Naive thymus-derived CD4-positive, alpha-beta T cell (primary cell): ENCODE results near the gene PAN2. TPM values are rescaled to one million over a fixed set of nuclear protein-coding genes. Genes with fewer than 3 reads are reported as not detected.
A peak's percentile ranks its signal among the peaks of the same experiment; 100 is the strongest.

Source experiments
- ATAC-seq: fragments of 150-1000 bp; cut with Tn5 transposase; 2 replicates; pipeline ENCODE4 v1.10.0; 2021; ENCODE audit warnings: mild to moderate bottlenecking, moderate library complexity
- CTCF ChIA-PET: fragments of 350-600 bp; sonication (Branson Sonifier 250); formaldehyde crosslinking; loops from one replicate; lab custom pipeline; 2021; ENCODE audit warnings: antibody characterized with exemption; lab: Charles Lee
- POLR2A ChIA-PET: fragments of 350-600 bp; sonication (Branson Sonifier 250); formaldehyde crosslinking; loops from one replicate; lab custom pipeline; 2021; ENCODE audit warnings: antibody characterized with exemption, inconsistent platforms; lab: Charles Lee
- DNase-seq, 9 donors: peaks; one replicate each; pipeline versions ENCODE4 v3.0.0 to v3.0.0-alpha.2; 2020 to 2022; ENCODE audit warnings: mixed read lengths in 1 of 9
- H3K27ac ChIP-seq: one replicate; pipeline ENCODE4 v1.7.0; 2013; ENCODE audit warnings: mild to moderate bottlenecking, low read depth, low read length, moderate library complexity
- H3K27me3 ChIP-seq, 2 donors: one replicate each; pipeline ENCODE4 v1.7.0; 2013; ENCODE audit warnings: low read length in 2 of 2, mild to moderate bottlenecking in 2 of 2, moderate library complexity in 2 of 2; ENCODE audit not compliant: control insufficient read depth in 2 of 2, insufficient read depth in 2 of 2
- H3K36me3 ChIP-seq, 3 experiments: 1 replicate in 2 of 3; 2 replicates in 1 of 3; pipeline ENCODE4 v1.7.0; 2013; ENCODE audit warnings: low read length in 3 of 3, mild to moderate bottlenecking in 3 of 3, moderate library complexity in 1 of 3; ENCODE audit not compliant: insufficient read depth in 3 of 3, control insufficient read depth in 2 of 3
- H3K4me1 ChIP-seq, 2 donors: one replicate each; pipeline ENCODE4 v1.7.0; 2013; ENCODE audit warnings: low read length in 2 of 2, mild to moderate bottlenecking in 2 of 2, moderate library complexity in 1 of 2; ENCODE audit not compliant: control insufficient read depth in 2 of 2, insufficient read depth in 2 of 2
- H3K4me3 ChIP-seq: 2 replicates; pipeline ENCODE4 v1.7.0; 2013; ENCODE audit warnings: mild to moderate bottlenecking, low read length
- H3K9me3 ChIP-seq, 3 experiments: 1 replicate in 2 of 3; 2 replicates in 1 of 3; pipeline ENCODE4 v1.7.0; 2013; ENCODE audit warnings: low read length in 3 of 3; ENCODE audit not compliant: control insufficient read depth in 2 of 3
- H3K27ac Mint-ChIP-seq, 9 donors: one replicate each; pipeline ENCODE4 v1.8.0; 2020 to 2022; ENCODE audit warnings: mixed read lengths in 9 of 9, mild to moderate bottlenecking in 8 of 9, moderate library complexity in 5 of 9, inconsistent platforms in 2 of 9
- H3K27me3 Mint-ChIP-seq, 5 donors: one replicate each; pipeline ENCODE4 v1.8.0; 2021 to 2022; ENCODE audit warnings: mixed read lengths in 5 of 5, mild to moderate bottlenecking in 1 of 5
- H3K36me3 Mint-ChIP-seq, 5 donors: one replicate each; pipeline ENCODE4 v1.8.0; 2020 to 2022; ENCODE audit warnings: mixed read lengths in 5 of 5, mild to moderate bottlenecking in 3 of 5, inconsistent platforms in 1 of 5
- H3K4me1 Mint-ChIP-seq, 7 donors: one replicate each; pipeline ENCODE4 v1.8.0; 2020 to 2022; ENCODE audit warnings: mixed read lengths in 7 of 7, mild to moderate bottlenecking in 3 of 7, inconsistent platforms in 1 of 7
- H3K4me3 Mint-ChIP-seq, 10 donors: one replicate each; pipeline ENCODE4 v1.8.0; 2020 to 2022; ENCODE audit warnings: mild to moderate bottlenecking in 10 of 10, mixed read lengths in 10 of 10, moderate library complexity in 6 of 10, inconsistent platforms in 2 of 10
- H3K9me3 Mint-ChIP-seq, 11 donors: one replicate each; pipeline ENCODE4 v1.8.0; 2020 to 2022; ENCODE audit warnings: mixed read lengths in 11 of 11, mild to moderate bottlenecking in 4 of 11, inconsistent platforms in 1 of 11, moderate library complexity in 1 of 11
- intact Hi-C, 2 donors: fragments of 100-400 bp; cut with micrococcal nuclease; formaldehyde crosslinking; loops; one replicate each; pipeline ENCODE4 v1.15.1; 2023
- polyA plus RNA-seq, 2 donors: library from polyadenylated mRNA; unstranded; fragments of 300-500 nt; fragmentation: Illumina TruSeq; gene quantifications; one replicate each; pipeline ENCODE4 v1.2.3, GENCODE V29; 2021
- total RNA-seq, 6 experiments: library from RNA in 5 of 6; stranded (reverse) in 5 of 6; gene quantifications; 1 replicate in 5 of 6; 2 replicates in 1 of 6; pipeline ENCODE4 v1.2.3 and lab custom pipeline; 2021 to 2026

Gene PAN2
- total and polyA plus RNA-seq, 7 experiments from 2014 or later, result 11.4 to 279 (median 140) TPM

- no peak for DNase-seq
- POLR2A ChIA-PET, result interaction anchor here (0.5 to 7.8 kb wide), 7 partner anchors 8 to 243 kb away, joined by 3 to 156 read pairs (median 11); partner anchors contain the start of genes CNPY2, IL23A, PAN2 and RNF41
- CTCF ChIA-PET, result interaction anchor here (0.8 to 1.6 kb wide), 2 partner anchors 8 to 102 kb away, joined by 3 to 4 read pairs; no protein-coding TSS in a partner anchor
- H3K36me3 ChIP-seq, result no peaks in the 10 kb centered on the region
- Mint-ChIP-seq H3K27ac (peak overlapping the region; percentile 40 to 98 (median 95)), H3K9me3 (no peaks in the 10 kb centered on the region), H3K4me1 (peaks cover 14 to 35% (median 25%) of the 10 kb centered on the region in 7 donors), H3K27me3 (no peaks in the 10 kb centered on the region), H3K4me3 (peak overlapping the region; percentile 83 to 99 (median 96)), H3K36me3 (peaks cover 0 to 12% (median 0%) of the 10 kb centered on the region in 5 donors)
- no peaks in the 10 kb centered on the region for H3K27me3 ChIP-seq
- H3K27ac ChIP-seq, result no peak overlapping the region
- intact Hi-C loops, result loop anchor here (2.0 kb wide), 8 partner anchors 87 to 389 kb away; partner anchors contain the start of genes ANKRD52 (in 1 of the 2), ESYT1 (in 1 of the 2), MYL6 (in 1 of the 2) and NABP2 (in 1 of the 2)
- ATAC-seq, result no peak
- H3K9me3 ChIP-seq, result no peaks in the 10 kb centered on the region
- peaks cover 16 to 17% of the 10 kb centered on the region in 2 donors for H3K4me1 ChIP-seq
- no peak overlapping the region for H3K4me3 ChIP-seq
Measured at GRCh38 chr12:56361487-56362129, 27.8 kb upstream of the PAN2 start.

- intact Hi-C loops, result loop anchor here (1.0 to 2.0 kb wide), 22 partner anchors 22 to 543 kb away; partner anchors contain the start of genes CS (in 2 of the 2), IL23A (in 2 of the 2), NABP2 (in 2 of the 2) and SPRYD4 (in 2 of the 2)
- Mint-ChIP-seq H3K4me3 (peak within 1 kb of the TSS; percentile 83 to 99 (median 96)), H3K9me3 (no peaks in the 10 kb centered on the region), H3K27ac (peak within 1 kb of the TSS; percentile 90 to 98 (median 96)), H3K4me1 (peaks cover 14 to 40% (median 27%) of the 10 kb centered on the region in 7 donors), H3K36me3 (peaks cover 0 to 17% (median 5%) of the 10 kb centered on the region in 5 donors), H3K27me3 (no peaks in the 10 kb centered on the region)
- Histone ChIP-seq H3K36me3 (peaks cover 6 to 13% (median 10%) of the 10 kb centered on the region in 3 experiments), H3K27me3 (no peaks in the 10 kb centered on the region), H3K4me3 (peak within 1 kb of the TSS; percentile 89), H3K9me3 (no peaks in the 10 kb centered on the region), H3K4me1 (peaks cover 16 to 17% of the 10 kb centered on the region in 2 donors), H3K27ac (peak within 1 kb of the TSS; percentile 79)
- peak; percentile 97 for ATAC-seq
- ChIA-PET POLR2A (interaction anchor here (0.6 to 7.8 kb wide), 35 partner anchors 9 to 1857 kb away, joined by 3 to 156 read pairs (median 4); partner anchors contain the start of genes ATP5F1B, BLOC1S1, CNPY2 and IL23A), CTCF (interaction anchor here (0.5 to 2.3 kb wide), 17 partner anchors 9 to 765 kb away, joined by 3 to 17 read pairs (median 5); partner anchors contain the start of genes CNPY2, IL23A and TIMELESS)
- DNase-seq, result peak; percentile 94 to 100 (median 99)
Measured at GRCh38 chr12:56359851-56360767, 26.3 kb upstream of the PAN2 start, which contains the start of gene STAT2. STAT2 (minus strand) TSS chr12:56360107; CDS start chr12:56356571, 3,536 bp downstream.

GRCh38 chr12:56358836-56359532, 25.2 kb upstream of the PAN2 start:
- H3K9me3 Mint-ChIP-seq, result no peaks in the 10 kb centered on the region
- peaks cover 14 to 24% (median 16%) of the 10 kb centered on the region in 3 experiments for H3K36me3 ChIP-seq
- peak overlapping the region; percentile 89 for H3K4me3 ChIP-seq
- H3K27ac Mint-ChIP-seq, result peak overlapping the region; percentile 90 to 98 (median 96)
- H3K36me3 Mint-ChIP-seq, result peaks cover 0 to 21% (median 7%) of the 10 kb centered on the region in 5 donors
- H3K27ac ChIP-seq, result peak overlapping the region; percentile 79
- peak overlapping the region; percentile 83 to 99 (median 96) for H3K4me3 Mint-ChIP-seq
- intact Hi-C loops, result no loop called here
- no peaks in the 10 kb centered on the region for H3K9me3 ChIP-seq
- ATAC-seq (no peak), DNase-seq (no peak)
- no peaks in the 10 kb centered on the region for H3K27me3 ChIP-seq
- peaks cover 14 to 40% (median 27%) of the 10 kb centered on the region in 7 donors for H3K4me1 Mint-ChIP-seq
- ChIA-PET CTCF (interaction anchor here (0.7 to 2.3 kb wide), 10 partner anchors 8 to 105 kb away, joined by 4 to 17 read pairs (median 5); partner anchors contain the start of genes CNPY2 and IL23A), POLR2A (interaction anchor here (0.7 to 7.8 kb wide), 19 partner anchors 10 to 404 kb away, joined by 3 to 156 read pairs (median 7); partner anchors contain the start of genes CNPY2, COQ10A, IL23A and PA2G4)
- no peaks in the 10 kb centered on the region for H3K27me3 Mint-ChIP-seq
- peaks cover 16 to 17% of the 10 kb centered on the region in 2 donors for H3K4me1 ChIP-seq

- Mint-ChIP-seq H3K9me3 (no peaks in the 10 kb centered on the region), H3K36me3 (peaks cover 13 to 49% (median 25%) of the 10 kb centered on the region in 5 donors)
- intact Hi-C loops, result no loop called here
Measured at GRCh38 chr12:56351325-56351724, 17.5 kb upstream of the PAN2 start.

GRCh38 chr12:56350662-56351061, 16.9 kb upstream of the PAN2 start:
- peaks cover 19 to 50% (median 23%) of the 10 kb centered on the region in 5 donors for H3K36me3 Mint-ChIP-seq
- Histone ChIP-seq H3K27ac (no peak overlapping the region), H3K36me3 (peaks cover 27 to 92% (median 45%) of the 10 kb centered on the region in 3 experiments), H3K27me3 (no peaks in the 10 kb centered on the region), H3K4me3 (no peak overlapping the region), H3K4me1 (no peaks in the 10 kb centered on the region), H3K9me3 (no peaks in the 10 kb centered on the region)
- CTCF ChIA-PET, result interaction anchor here (2.0 kb wide), 1 partner anchor 9 kb away, joined by 6 read pairs; the partner anchor contains the start of gene STAT2
- intact Hi-C loops, result no loop called here
- peak overlapping the region in 5 of 9 donors; percentile 14 to 32 (median 27) for H3K27ac Mint-ChIP-seq
- POLR2A ChIA-PET, result interaction anchor here (1.3 to 3.6 kb wide), 3 partner anchors 9 to 17 kb away, joined by 4 to 18 read pairs (median 6); partner anchors contain the start of genes IL23A, PAN2 and STAT2
- H3K4me1 Mint-ChIP-seq, result peaks cover 0 to 6% (median under 1%) of the 10 kb centered on the region in 7 donors
- no peak overlapping the region for H3K4me3 Mint-ChIP-seq
- DNase-seq, result no peak
- no peaks in the 10 kb centered on the region for H3K9me3 Mint-ChIP-seq
- ATAC-seq, result no peak
- H3K27me3 Mint-ChIP-seq, result no peaks in the 10 kb centered on the region

More at GRCh38 chr12:56351325-56351724, 17.5 kb upstream of the PAN2 start:
- no peak for DNase-seq
- POLR2A ChIA-PET, result interaction anchor here (0.6 to 3.6 kb wide), 4 partner anchors 9 to 402 kb away, joined by 3 to 18 read pairs (median 5); partner anchors contain the start of genes IL23A, PAN2 and STAT2
- Histone ChIP-seq H3K27me3 (no peaks in the 10 kb centered on the region), H3K9me3 (no peaks in the 10 kb centered on the region), H3K36me3 (peaks cover 34 to 92% (median 43%) of the 10 kb centered on the region in 3 experiments), H3K27ac (no peak overlapping the region), H3K4me1 (no peaks in the 10 kb centered on the region), H3K4me3 (no peak overlapping the region)
- no peaks in the 10 kb centered on the region for H3K27me3 Mint-ChIP-seq
- ATAC-seq, result no peak
- no peak overlapping the region for H3K4me3 Mint-ChIP-seq
- peak overlapping the region in 1 of 9 donors; percentile 11 for H3K27ac Mint-ChIP-seq
- CTCF ChIA-PET, result interaction anchor here (1.3 to 2.0 kb wide), 2 partner anchors 8 to 14 kb away, joined by 4 to 6 read pairs; partner anchors contain the start of gene STAT2
- H3K4me1 Mint-ChIP-seq, result peaks cover 0 to 10% (median 4%) of the 10 kb centered on the region in 7 donors
